H9 (cell line): ENCODE data around the gene AFAP1. TPM values are rescaled to one million over a fixed set of nuclear protein-coding genes. Genes with fewer than 3 reads are reported as not detected.

Source experiments
- DNase-seq: peaks from one replicate; pipeline ENCODE4 v3.0.0-alpha.2; 2017
- H2AFZ ChIP-seq: one replicate; pipeline ENCODE4 v1.6.1; 2013; ENCODE audit warnings: mild to moderate bottlenecking, low read length, control low read depth, moderate library complexity
- H2AK5ac ChIP-seq: 2 replicates; pipeline ENCODE4 v1.6.1; 2013; ENCODE audit warnings: low read length, control low read depth, mixed read lengths; ENCODE audit not compliant: insufficient read length
- H2BK120ac ChIP-seq: one replicate; pipeline ENCODE4 v1.6.1; 2013; ENCODE audit warnings: low read depth, mild to moderate bottlenecking, low read length, control low read depth, inconsistent platforms; ENCODE audit not compliant: poor library complexity, severe bottlenecking
- H2BK12ac ChIP-seq: 2 replicates; pipeline ENCODE4 v1.6.1; 2013; ENCODE audit warnings: low read length, control low read depth, mixed read lengths, low read depth; ENCODE audit not compliant: insufficient read length
- H2BK15ac ChIP-seq: 2 replicates; pipeline ENCODE4 v1.6.1; 2013; ENCODE audit warnings: low read depth, low read length, control low read depth
- H2BK20ac ChIP-seq: one replicate; pipeline ENCODE4 v1.6.1; 2013; ENCODE audit warnings: low read depth, mild to moderate bottlenecking, low read length, control low read depth, inconsistent platforms; ENCODE audit not compliant: poor library complexity, severe bottlenecking
- H2BK5ac ChIP-seq: 2 replicates; pipeline ENCODE4 v1.6.1; 2013; ENCODE audit warnings: low read length, control low read depth, mixed read lengths; ENCODE audit not compliant: insufficient read length
- H3K14ac ChIP-seq: 2 replicates; pipeline ENCODE4 v1.6.1; 2013; ENCODE audit warnings: low read length, control low read depth; ENCODE audit not compliant: insufficient read depth
- H3K18ac ChIP-seq: 2 replicates; pipeline ENCODE4 v1.6.1; 2013; ENCODE audit warnings: low read depth, mild to moderate bottlenecking, mixed read lengths, low read length, control low read depth; ENCODE audit not compliant: insufficient read length
- H3K23ac ChIP-seq: 2 replicates; pipeline ENCODE4 v1.6.1; 2013; ENCODE audit warnings: low read length, control low read depth, mixed read lengths, low read depth; ENCODE audit not compliant: insufficient read length
- H3K23me2 ChIP-seq: 2 replicates; pipeline ENCODE4 v1.6.1; 2013; ENCODE audit warnings: low read depth, mild to moderate bottlenecking, mixed read lengths, low read length, control low read depth; ENCODE audit not compliant: insufficient read length, poor library complexity, severe bottlenecking
- H3K27ac ChIP-seq: 2 replicates; pipeline ENCODE4 v1.5.1; 2013; ENCODE audit warnings: low read length, control low read depth, mixed read lengths, low read depth; ENCODE audit not compliant: insufficient read length
- H3K27me3 ChIP-seq: 2 replicates; pipeline ENCODE4 v1.6.1; 2013; ENCODE audit warnings: low read length, control low read depth, inconsistent platforms; ENCODE audit not compliant: insufficient read depth
- H3K4ac ChIP-seq: 2 replicates; pipeline ENCODE4 v1.6.1; 2013; ENCODE audit warnings: low read depth, mild to moderate bottlenecking, control low read depth, inconsistent platforms, low read length, moderate library complexity
- H3K4me1 ChIP-seq: 2 replicates; pipeline ENCODE4 v1.6.1; 2013; ENCODE audit warnings: low read length, control low read depth, inconsistent platforms; ENCODE audit not compliant: insufficient read depth
- H3K4me2 ChIP-seq: 2 replicates; pipeline ENCODE4 v1.6.1; 2013; ENCODE audit warnings: low read length, control low read depth, mixed read lengths; ENCODE audit not compliant: insufficient read length, insufficient read depth
- H3K56ac ChIP-seq: 2 replicates; pipeline ENCODE4 v1.6.1; 2013; ENCODE audit warnings: low read depth, mild to moderate bottlenecking, mixed read lengths, low read length, control low read depth; ENCODE audit not compliant: insufficient read length
- H3K79me1 ChIP-seq: 2 replicates; pipeline ENCODE4 v1.6.1; 2013; ENCODE audit warnings: low read depth, mild to moderate bottlenecking, moderate library complexity, low read length, control low read depth, inconsistent platforms; ENCODE audit not compliant: insufficient read depth, poor library complexity, severe bottlenecking
- H3K79me2 ChIP-seq: 2 replicates; pipeline ENCODE4 v1.6.1; 2013; ENCODE audit warnings: low read length, control low read depth, inconsistent platforms; ENCODE audit not compliant: insufficient read depth
- H3K9ac ChIP-seq: 2 replicates; pipeline ENCODE4 v1.6.1; 2013; ENCODE audit warnings: low read length, control low read depth, mixed read lengths; ENCODE audit not compliant: insufficient read length; ENCODE audit errors: extremely low read depth
- H3K9me3 ChIP-seq: one replicate; pipeline ENCODE4 v1.6.1; 2013; ENCODE audit warnings: low read depth, low read length, inconsistent platforms; ENCODE audit not compliant: control insufficient read depth
- H3T11ph ChIP-seq: one replicate; pipeline ENCODE4 v1.6.1; 2013; ENCODE audit warnings: mild to moderate bottlenecking, low read length, control low read depth, inconsistent platforms
- H4K20me1 ChIP-seq: one replicate; pipeline ENCODE4 v1.6.1; 2013; ENCODE audit not compliant: control insufficient read depth, insufficient read length, insufficient read depth
- H4K5ac ChIP-seq: 2 replicates; pipeline ENCODE4 v1.6.1; 2013; ENCODE audit warnings: low read depth, mild to moderate bottlenecking, mixed read lengths, low read length, control low read depth; ENCODE audit not compliant: insufficient read length
- H4K8ac ChIP-seq: replicated peaks from 2 replicates; pipeline ENCODE4 v1.6.1; 2013; ENCODE audit warnings: low read length, control low read depth, mixed read lengths, low read depth; ENCODE audit not compliant: insufficient read length
- H4K91ac ChIP-seq: 2 replicates; pipeline ENCODE4 v1.6.1; 2013; ENCODE audit warnings: low read depth, mild to moderate bottlenecking, moderate library complexity, mixed read lengths, low read length, control low read depth; ENCODE audit not compliant: insufficient read length
- H3K27ac Mint-ChIP-seq, 3 experiments: 2 replicates in 2 of 3; 3 replicates in 1 of 3; pipeline ENCODE4 v1.8.0; 2020 to 2021; ENCODE audit warnings: mixed read lengths in 3 of 3, mild to moderate bottlenecking in 1 of 3, moderate library complexity in 1 of 3
- H3K27me3 Mint-ChIP-seq: 2 replicates; pipeline ENCODE4 v1.8.0; 2021; ENCODE audit warnings: low read depth, mild to moderate bottlenecking, moderate library complexity, mixed read lengths
- H3K36me3 Mint-ChIP-seq, 3 experiments: 2 replicates in 2 of 3; 3 replicates in 1 of 3; pipeline ENCODE4 v1.8.0; 2020 to 2021; ENCODE audit warnings: low read depth in 3 of 3, mixed read lengths in 3 of 3; ENCODE audit not compliant: insufficient read depth in 1 of 3
- H3K4me1 Mint-ChIP-seq, 2 experiments: 2 replicates each; pipeline ENCODE4 v1.8.0; 2020; ENCODE audit warnings: mixed read lengths in 2 of 2
- H3K4me3 Mint-ChIP-seq, 2 experiments: 2 replicates in 1 of 2; 3 replicates in 1 of 2; pipeline ENCODE4 v1.8.0; 2020 to 2021; ENCODE audit warnings: mild to moderate bottlenecking in 2 of 2, mixed read lengths in 2 of 2, moderate library complexity in 1 of 2
- H3K9me3 Mint-ChIP-seq, 2 experiments: 2 replicates in 1 of 2; 3 replicates in 1 of 2; pipeline ENCODE4 v1.8.0; 2020; ENCODE audit warnings: mild to moderate bottlenecking in 2 of 2, mixed read lengths in 2 of 2, moderate library complexity in 1 of 2
- WGBS: extraction: QIAGEN DNeasy Blood & Tissue Kit; methylation state at CpG from one replicate; pipeline ENCODE4 v1.1.7; 2013; ENCODE audit warnings: missing lambda C conversion rate, low lambda C conversion rate, mixed read lengths; ENCODE audit not compliant: insufficient read length; ENCODE audit errors: extremely low coverage; 5-methylcytosine and 5-hydroxymethylcytosine counted together
- total RNA-seq: library from RNA; stranded (reverse); gene quantifications from 2 replicates; pipeline ENCODE4 v1.2.1, GENCODE V29; 2021
- TF ChIP-seq, protein P1 (sequence below): fragments of 200-600 bp; sonication (generic); conservative IDR thresholded peaks from 3 replicates; pipeline ENCODE4 v1.8.0; 2021; ENCODE audit warnings: antibody characterized with exemption, mild to moderate bottlenecking

AFAP1 gene
- total RNA-seq, 1 experiment from 2014 or later = 6.5 TPM

DNA sequence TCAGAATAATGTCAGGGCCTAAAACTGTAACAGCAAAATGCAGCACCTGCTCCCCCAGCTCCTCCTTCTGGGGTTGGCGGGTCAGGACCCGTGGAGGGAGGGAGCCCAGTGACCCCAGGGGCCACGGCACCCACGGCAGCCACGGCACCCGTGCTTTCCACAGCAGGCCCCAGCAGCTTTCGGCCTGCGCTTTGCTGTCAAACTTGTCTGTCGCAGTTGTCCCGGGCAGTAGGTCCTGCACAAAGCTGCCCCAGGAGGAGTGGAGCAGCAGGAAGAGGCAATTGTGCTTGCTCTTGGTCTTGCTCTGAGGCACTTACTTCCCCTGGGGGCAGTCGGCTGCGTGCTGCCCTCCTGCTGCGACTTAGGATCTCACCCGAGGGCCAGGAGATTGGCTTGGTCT, 183.6 kb downstream of the AFAP1 start:
- no peak for DNase-seq
- Histone ChIP-seq H3K9ac (no peak overlapping the region), H3K27ac (no peak overlapping the region), H3K14ac (no peak overlapping the region), H3T11ph (no peak overlapping the region), H3K18ac (no peak overlapping the region), H4K91ac (no peak overlapping the region), H2BK12ac (no peak overlapping the region), H4K5ac (no peak overlapping the region), H2AK5ac (no peak overlapping the region), H4K20me1 (no peaks in the 10 kb centered on the region), H3K4me1 (no peaks in the 10 kb centered on the region), H3K23ac (no peak overlapping the region), H2BK5ac (no peak overlapping the region), H3K27me3 (no peaks in the 10 kb centered on the region), H3K79me1 (no peaks in the 10 kb centered on the region), H3K4me2 (no peak overlapping the region), H3K79me2 (no peaks in the 10 kb centered on the region), H3K4ac (no peak overlapping the region), H2BK20ac (no peak overlapping the region), H3K56ac (no peak overlapping the region), H2BK120ac (no peak overlapping the region), H2AFZ (no peak overlapping the region), H3K23me2 (no peaks in the 10 kb centered on the region), H3K9me3 (no peaks in the 10 kb centered on the region), H4K8ac (no peak overlapping the region), H2BK15ac (no peak overlapping the region)
- no peaks in the 10 kb centered on the region for H3K36me3 Mint-ChIP-seq
- H3K9me3 Mint-ChIP-seq = no peaks in the 10 kb centered on the region
- TF ChIP-seq, protein P1, sequence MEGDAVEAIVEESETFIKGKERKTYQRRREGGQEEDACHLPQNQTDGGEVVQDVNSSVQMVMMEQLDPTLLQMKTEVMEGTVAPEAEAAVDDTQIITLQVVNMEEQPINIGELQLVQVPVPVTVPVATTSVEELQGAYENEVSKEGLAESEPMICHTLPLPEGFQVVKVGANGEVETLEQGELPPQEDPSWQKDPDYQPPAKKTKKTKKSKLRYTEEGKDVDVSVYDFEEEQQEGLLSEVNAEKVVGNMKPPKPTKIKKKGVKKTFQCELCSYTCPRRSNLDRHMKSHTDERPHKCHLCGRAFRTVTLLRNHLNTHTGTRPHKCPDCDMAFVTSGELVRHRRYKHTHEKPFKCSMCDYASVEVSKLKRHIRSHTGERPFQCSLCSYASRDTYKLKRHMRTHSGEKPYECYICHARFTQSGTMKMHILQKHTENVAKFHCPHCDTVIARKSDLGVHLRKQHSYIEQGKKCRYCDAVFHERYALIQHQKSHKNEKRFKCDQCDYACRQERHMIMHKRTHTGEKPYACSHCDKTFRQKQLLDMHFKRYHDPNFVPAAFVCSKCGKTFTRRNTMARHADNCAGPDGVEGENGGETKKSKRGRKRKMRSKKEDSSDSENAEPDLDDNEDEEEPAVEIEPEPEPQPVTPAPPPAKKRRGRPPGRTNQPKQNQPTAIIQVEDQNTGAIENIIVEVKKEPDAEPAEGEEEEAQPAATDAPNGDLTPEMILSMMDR = no peak
- H3K27me3 Mint-ChIP-seq = peaks cover 23% of the 10 kb centered on the region
- H3K4me1 Mint-ChIP-seq = peaks cover 5 to 10% of the 10 kb centered on the region in 2 experiments; a peak in 2 of 4 replicates
- H3K4me3 Mint-ChIP-seq = no peak overlapping the region
- no CpG with 5 or more reads among the region's 14 CpGs for WGBS
- H3K27ac Mint-ChIP-seq = no peak overlapping the region
